Mucosa of stomach (tissue), 1 donor: ENCODE measurements around the gene XRCC4.

Experiments used
- H3K27me3 ChIP-seq: one replicate; pipeline ENCODE4 v1.7.0; 2013; ENCODE audit warnings: mild to moderate bottlenecking, low read length; ENCODE audit not compliant: control insufficient read depth, insufficient read depth
- H3K36me3 ChIP-seq: one replicate; pipeline ENCODE4 v1.7.0; 2013; ENCODE audit warnings: low read length; ENCODE audit not compliant: control insufficient read depth, insufficient read depth
- H3K4me1 ChIP-seq: one replicate; pipeline ENCODE4 v1.7.0; 2013; ENCODE audit warnings: mild to moderate bottlenecking, low read length; ENCODE audit not compliant: control insufficient read depth, insufficient read depth
- H3K4me3 ChIP-seq: one replicate; pipeline ENCODE4 v1.7.0; 2013; ENCODE audit warnings: low read length
- H3K9ac ChIP-seq: one replicate; pipeline ENCODE4 v1.7.0; 2013; ENCODE audit warnings: mild to moderate bottlenecking, low read length, moderate library complexity
- H3K9me3 ChIP-seq: one replicate; pipeline ENCODE4 v1.7.0; 2013; ENCODE audit warnings: mild to moderate bottlenecking, low read length, moderate library complexity; ENCODE audit not compliant: control insufficient read depth
- donor health status: Pancreatic carcinoma.

The XRCC4 gene

GRCh38 chr5:83364312-83365299 is 287.3 kb downstream of the XRCC4 start:
- Histone ChIP-seq H3K4me1 (no peaks in the 10 kb centered on the region), H3K9ac (no peak overlapping the region), H3K27me3 (no peaks in the 10 kb centered on the region), H3K4me3 (no peak overlapping the region), H3K36me3 (no peaks in the 10 kb centered on the region), H3K9me3 (no peaks in the 10 kb centered on the region)

- Histone ChIP-seq H3K9me3 (no peaks in the 10 kb centered on the region), H3K9ac (no peak overlapping the region), H3K4me3 (no peak overlapping the region), H3K4me1 (no peaks in the 10 kb centered on the region), H3K36me3 (no peaks in the 10 kb centered on the region), H3K27me3 (no peaks in the 10 kb centered on the region)
These were observed 291.0 kb downstream of the XRCC4 start for GRCh38 chr5:83368319-83368718.

- H3K4me3 ChIP-seq: no peak overlapping the region
- H3K27me3 ChIP-seq: no peaks in the 10 kb centered on the region
- H3K9me3 ChIP-seq: no peaks in the 10 kb centered on the region
- no peaks in the 10 kb centered on the region for H3K4me1 ChIP-seq
- H3K36me3 ChIP-seq: no peaks in the 10 kb centered on the region
- H3K9ac ChIP-seq: no peak overlapping the region
These were observed 291.5 kb downstream of the XRCC4 start for GRCh38 chr5:83368835-83369234.

- Histone ChIP-seq H3K36me3 (no peaks in the 10 kb centered on the region), H3K4me3 (no peak overlapping the region), H3K27me3 (no peaks in the 10 kb centered on the region), H3K4me1 (no peaks in the 10 kb centered on the region), H3K9me3 (no peaks in the 10 kb centered on the region), H3K9ac (no peak overlapping the region)
These were observed 293.6 kb downstream of the XRCC4 start for GRCh38 chr5:83370957-83371356.

GRCh38 chr5:83371726-83372125 is 294.4 kb downstream of the XRCC4 start:
- Histone ChIP-seq H3K9me3 (no peaks in the 10 kb centered on the region), H3K4me3 (no peak overlapping the region), H3K9ac (no peak overlapping the region), H3K27me3 (no peaks in the 10 kb centered on the region), H3K36me3 (no peaks in the 10 kb centered on the region), H3K4me1 (no peaks in the 10 kb centered on the region)

- Histone ChIP-seq H3K9me3 (no peaks in the 10 kb centered on the region), H3K27me3 (no peaks in the 10 kb centered on the region), H3K36me3 (no peaks in the 10 kb centered on the region), H3K4me1 (no peaks in the 10 kb centered on the region), H3K4me3 (no peak overlapping the region), H3K9ac (no peak overlapping the region)
These were observed 297.2 kb downstream of the XRCC4 start for GRCh38 chr5:83374547-83374946.

GRCh38 chr5:83375049-83375745 is 297.9 kb downstream of the XRCC4 start:
- H3K36me3 ChIP-seq: no peaks in the 10 kb centered on the region
- no peaks in the 10 kb centered on the region for H3K27me3 ChIP-seq
- no peaks in the 10 kb centered on the region for H3K4me1 ChIP-seq
- no peak overlapping the region for H3K4me3 ChIP-seq
- H3K9me3 ChIP-seq: no peaks in the 10 kb centered on the region
- no peak overlapping the region for H3K9ac ChIP-seq

- no peaks in the 10 kb centered on the region for H3K9me3 ChIP-seq
- no peaks in the 10 kb centered on the region for H3K27me3 ChIP-seq
- H3K4me3 ChIP-seq: no peak overlapping the region
- no peaks in the 10 kb centered on the region for H3K4me1 ChIP-seq
- H3K9ac ChIP-seq: no peak overlapping the region
- no peaks in the 10 kb centered on the region for H3K36me3 ChIP-seq
These were observed 299.1 kb downstream of the XRCC4 start for GRCh38 chr5:83376461-83376860.

- no peaks in the 10 kb centered on the region for H3K9me3 ChIP-seq
- H3K9ac ChIP-seq: no peak overlapping the region
- no peaks in the 10 kb centered on the region for H3K4me1 ChIP-seq
- H3K36me3 ChIP-seq: no peaks in the 10 kb centered on the region
- H3K27me3 ChIP-seq: no peaks in the 10 kb centered on the region
- no peak overlapping the region for H3K4me3 ChIP-seq
These were observed 300.0 kb downstream of the XRCC4 start for GRCh38 chr5:83377131-83377865.

- H3K9me3 ChIP-seq: no peaks in the 10 kb centered on the region
- H3K9ac ChIP-seq: no peak overlapping the region
- H3K36me3 ChIP-seq: no peaks in the 10 kb centered on the region
- no peak overlapping the region for H3K4me3 ChIP-seq
- no peaks in the 10 kb centered on the region for H3K27me3 ChIP-seq
- no peaks in the 10 kb centered on the region for H3K4me1 ChIP-seq
These were observed 301.4 kb downstream of the XRCC4 start for GRCh38 chr5:83378624-83379289.

GRCh38 chr5:83385812-83386211 is 308.5 kb downstream of the XRCC4 start:
- Histone ChIP-seq H3K9me3 (no peaks in the 10 kb centered on the region), H3K36me3 (no peaks in the 10 kb centered on the region), H3K9ac (no peak overlapping the region), H3K4me3 (no peak overlapping the region), H3K27me3 (no peaks in the 10 kb centered on the region), H3K4me1 (no peaks in the 10 kb centered on the region)
